SU-DHL-6 (cell line): ENCODE measurements around the gene TKT.
"Not testable (repeated sequence)": the region's sequence is repeated elsewhere in the genome, so short reads cannot be mapped to it uniquely, and the experiment has no call there.

Experiments
- H2AFZ ChIP-seq: fragments of 200-600 bp; sonication (generic); 2 replicates; pipeline ENCODE4 v1.6.1; 2014; ENCODE audit warnings: low read depth, mild to moderate bottlenecking, moderate library complexity, mixed read lengths, antibody characterized with exemption, low read length; ENCODE audit not compliant: severe bottlenecking
- H3F3A ChIP-seq: fragments of 200-600 bp; shearing (Covaris generic); 2 replicates; pipeline ENCODE4 v1.6.0; 2016; ENCODE audit warnings: antibody characterized with exemption, mild to moderate bottlenecking; ENCODE audit not compliant: insufficient read depth
- H3K27ac ChIP-seq: fragments of 200-600 bp; sonication (generic); 2 replicates; pipeline ENCODE4 v1.5.1; 2016; ENCODE audit warnings: low read depth, mild to moderate bottlenecking, low read length, moderate library complexity, mixed read lengths
- H3K27me3 ChIP-seq: fragments of 200-600 bp; sonication (generic), shearing (Covaris generic); 2 replicates; pipeline ENCODE4 v1.6.0; 2014; ENCODE audit warnings: mild to moderate bottlenecking, low read length
- H3K36me3 ChIP-seq: fragments of 200-600 bp; sonication (generic); 2 replicates; pipeline ENCODE4 v1.6.1; 2014; ENCODE audit warnings: mild to moderate bottlenecking, low read length, mixed read lengths
- H3K4me2 ChIP-seq: fragments of 300-600, 200-600 bp; shearing (Covaris generic), sonication (generic); 2 replicates; pipeline ENCODE4 v1.6.0; 2014; ENCODE audit warnings: low read length, low read depth, mild to moderate bottlenecking; ENCODE audit not compliant: poor library complexity, severe bottlenecking
- H3K4me3 ChIP-seq: fragments of 200-600 bp; sonication (generic); 2 replicates; pipeline ENCODE4 v1.5.1; 2014; ENCODE audit warnings: antibody characterized with exemption, low read length, mild to moderate bottlenecking, mixed read lengths; ENCODE audit not compliant: insufficient read depth, poor library complexity, severe bottlenecking
- H3K79me2 ChIP-seq: fragments of 200-600 bp; sonication (generic); 2 replicates; pipeline ENCODE4 v1.6.1; 2014; ENCODE audit warnings: mild to moderate bottlenecking, low read length, moderate library complexity; ENCODE audit not compliant: insufficient read depth
- H3K9ac ChIP-seq: fragments of 200-600 bp; sonication (generic); 2 replicates; pipeline ENCODE4 v1.7.0; 2014; ENCODE audit warnings: mild to moderate bottlenecking, low read length
- H3K9me2 ChIP-seq: fragments of 200-600 bp; sonication (generic); replicated peaks from 2 replicates; pipeline ENCODE4 v1.6.1; 2014; ENCODE audit warnings: low read length; ENCODE audit not compliant: insufficient read depth
- H3K9me3 ChIP-seq: fragments of 200-600 bp; sonication (generic); 2 replicates; pipeline ENCODE4 v1.6.1; 2014; ENCODE audit warnings: low read length, mixed read lengths; ENCODE audit not compliant: insufficient read depth
- H4K20me1 ChIP-seq: fragments of 200-600 bp; sonication (generic); 2 replicates; pipeline ENCODE4 v1.6.1; 2014; ENCODE audit warnings: low read depth, mild to moderate bottlenecking, antibody characterized with exemption, low read length, moderate library complexity, mixed read lengths
- EZH2phosphoT487 ChIP-seq: fragments of 200-600 bp; sonication (generic), shearing (Covaris generic); conservative IDR thresholded peaks from 2 replicates; pipeline ENCODE4 v1.6.1; 2018; ENCODE audit warnings: mild to moderate bottlenecking, antibody characterized with exemption, low read length, moderate library complexity, mixed read lengths
- TF ChIP-seq, protein P1 (sequence below): fragments of 200-600 bp; sonication (generic); IDR thresholded peaks from one replicate; pipeline ENCODE4 v1.5.1; 2017; ENCODE audit warnings: antibody characterized with exemption, mild to moderate bottlenecking, low read length, moderate library complexity; ENCODE audit not compliant: insufficient read depth, poor library complexity, severe bottlenecking

The TKT gene

DNA sequence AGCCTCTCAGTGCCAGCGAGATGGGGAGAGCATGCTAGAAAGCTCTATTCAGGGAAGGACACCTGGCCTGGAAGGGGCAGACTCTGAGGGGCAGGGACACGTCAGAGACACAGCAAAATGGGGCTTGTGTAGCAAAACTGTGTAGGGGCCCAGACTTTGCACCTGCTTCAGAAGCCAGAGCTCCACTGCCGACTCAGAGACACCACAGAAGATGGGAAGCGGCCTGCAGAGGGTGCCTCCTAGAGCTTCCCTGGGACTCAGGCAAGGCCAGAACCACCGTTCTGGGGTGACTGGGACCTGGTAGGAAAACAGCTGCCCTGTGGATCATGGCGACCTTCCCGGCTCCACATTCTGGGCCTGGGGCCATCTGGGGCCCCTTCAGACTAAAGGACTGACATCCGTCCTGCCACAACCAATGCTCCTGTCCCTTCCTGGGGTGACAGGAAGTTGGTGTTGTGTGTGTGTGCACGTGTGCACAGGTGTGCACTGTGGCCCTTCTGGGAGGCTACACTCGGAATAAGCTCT, 17.4 kb upstream of the TKT start:
- Histone ChIP-seq H3F3A (no peaks in the 10 kb centered on the region), H3K9me3 (no peaks in the 10 kb centered on the region), H2AFZ (no peak overlapping the region), H3K36me3 (no peaks in the 10 kb centered on the region), H3K4me2 (no peak overlapping the region), H3K4me3 (no peak overlapping the region), H3K27ac (no peak overlapping the region), H3K27me3 (no peaks in the 10 kb centered on the region), H3K79me2 (no peaks in the 10 kb centered on the region), H4K20me1 (no peaks in the 10 kb centered on the region), H3K9me2 (no peaks in the 10 kb centered on the region), H3K9ac (no peak overlapping the region)
- TF ChIP-seq EZH2phosphoT487: no peak

DNA sequence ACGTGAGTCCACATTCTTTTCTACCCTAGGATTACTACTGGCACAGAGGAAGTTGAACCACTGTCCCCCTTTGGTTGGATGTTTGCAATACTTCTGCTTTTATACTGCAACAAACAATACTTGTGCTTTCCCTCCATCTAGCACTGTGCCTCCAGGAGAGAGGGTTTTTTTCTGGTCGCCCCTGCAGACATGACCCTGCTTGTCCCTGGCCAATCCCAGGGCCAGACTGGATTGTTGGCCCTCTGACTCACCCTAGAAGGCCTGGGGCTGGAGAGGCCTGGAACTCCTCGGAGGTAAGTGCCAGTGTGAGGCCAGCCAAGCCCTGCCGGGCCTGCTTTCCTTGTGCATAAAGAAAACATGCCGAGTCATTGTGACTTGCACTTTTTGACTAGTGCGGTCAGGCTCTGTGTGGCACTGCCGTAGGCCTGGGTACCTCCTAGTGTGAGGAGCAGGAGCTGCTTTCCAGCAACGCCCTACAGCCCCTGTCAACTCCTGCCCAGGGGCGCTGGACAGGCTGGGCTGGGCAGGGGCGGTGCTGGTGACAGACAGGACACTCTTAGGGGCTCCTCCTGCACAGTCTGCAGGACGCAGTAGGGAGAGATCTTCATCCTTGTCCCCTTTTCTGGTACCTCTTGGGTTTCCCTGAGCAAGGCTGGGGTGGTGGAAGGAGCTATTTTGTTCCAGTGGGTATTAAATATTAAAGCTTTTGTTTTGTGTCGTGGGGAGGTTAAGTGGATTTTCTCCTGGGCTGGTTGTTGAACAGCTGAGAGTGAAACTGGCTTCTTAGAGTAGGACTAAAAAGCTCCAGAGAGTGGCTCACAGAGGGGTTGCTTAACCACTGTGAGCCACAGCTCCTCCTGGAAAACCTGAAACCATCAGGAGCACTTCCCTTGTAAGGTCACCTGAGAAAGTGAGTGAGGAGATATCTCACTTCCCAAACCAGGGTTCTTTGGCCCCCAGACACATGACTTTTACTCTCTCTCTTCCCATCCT, 14.4 kb upstream of the TKT start:
- TF ChIP-seq, protein P1, sequence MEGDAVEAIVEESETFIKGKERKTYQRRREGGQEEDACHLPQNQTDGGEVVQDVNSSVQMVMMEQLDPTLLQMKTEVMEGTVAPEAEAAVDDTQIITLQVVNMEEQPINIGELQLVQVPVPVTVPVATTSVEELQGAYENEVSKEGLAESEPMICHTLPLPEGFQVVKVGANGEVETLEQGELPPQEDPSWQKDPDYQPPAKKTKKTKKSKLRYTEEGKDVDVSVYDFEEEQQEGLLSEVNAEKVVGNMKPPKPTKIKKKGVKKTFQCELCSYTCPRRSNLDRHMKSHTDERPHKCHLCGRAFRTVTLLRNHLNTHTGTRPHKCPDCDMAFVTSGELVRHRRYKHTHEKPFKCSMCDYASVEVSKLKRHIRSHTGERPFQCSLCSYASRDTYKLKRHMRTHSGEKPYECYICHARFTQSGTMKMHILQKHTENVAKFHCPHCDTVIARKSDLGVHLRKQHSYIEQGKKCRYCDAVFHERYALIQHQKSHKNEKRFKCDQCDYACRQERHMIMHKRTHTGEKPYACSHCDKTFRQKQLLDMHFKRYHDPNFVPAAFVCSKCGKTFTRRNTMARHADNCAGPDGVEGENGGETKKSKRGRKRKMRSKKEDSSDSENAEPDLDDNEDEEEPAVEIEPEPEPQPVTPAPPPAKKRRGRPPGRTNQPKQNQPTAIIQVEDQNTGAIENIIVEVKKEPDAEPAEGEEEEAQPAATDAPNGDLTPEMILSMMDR: no peak
- TF ChIP-seq EZH2phosphoT487: no peak
- no peaks in the 10 kb centered on the region for H3K9me3 ChIP-seq
- H3F3A ChIP-seq: no peaks in the 10 kb centered on the region
- no peak overlapping the region for H3K4me3 ChIP-seq
- no peaks in the 10 kb centered on the region for H3K79me2 ChIP-seq
- peak overlapping the region; percentile 26 for H3K4me2 ChIP-seq
- peak overlapping the region; percentile 21; the same call in 1 of the 2 replicates for H3K9ac ChIP-seq
- H4K20me1 ChIP-seq: no peaks in the 10 kb centered on the region
- no peak overlapping the region for H3K27ac ChIP-seq
- no peaks in the 10 kb centered on the region for H3K9me2 ChIP-seq
- no peaks in the 10 kb centered on the region for H3K36me3 ChIP-seq
- H3K27me3 ChIP-seq: no peaks in the 10 kb centered on the region
- peak overlapping the region; percentile 79 for H2AFZ ChIP-seq

DNA sequence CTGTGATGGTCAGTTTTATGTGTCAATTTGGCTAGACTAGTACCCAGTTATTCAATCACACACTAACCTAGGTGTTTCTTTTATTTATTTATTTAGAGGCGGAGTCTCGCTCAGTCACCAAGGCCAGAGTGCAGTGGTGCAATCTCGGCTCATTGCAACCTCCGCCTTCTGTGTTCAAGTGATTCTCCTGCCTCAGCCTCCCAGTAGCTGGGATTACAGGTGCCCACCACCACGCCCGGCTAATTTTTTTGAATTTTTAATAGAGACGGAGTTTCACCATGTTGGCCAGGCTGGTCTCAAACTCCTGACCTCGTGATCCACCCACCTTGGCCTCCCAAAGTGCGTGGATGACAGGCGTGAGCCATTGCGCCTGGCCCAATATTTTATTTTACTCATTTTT, 13.4 kb upstream of the TKT start:
- H3K4me3 ChIP-seq, H3K9ac ChIP-seq, H3K79me2 ChIP-seq, H3K9me3 ChIP-seq, H4K20me1 ChIP-seq, H3K4me2 ChIP-seq, H3K27ac ChIP-seq, H3K36me3 ChIP-seq, H3K9me2 ChIP-seq, H3K27me3 ChIP-seq, H2AFZ ChIP-seq, H3F3A ChIP-seq: not testable (repeated sequence)

- no peaks in the 10 kb centered on the region for H4K20me1 ChIP-seq
- H3F3A ChIP-seq: no peaks in the 10 kb centered on the region
- no peak overlapping the region for H3K4me3 ChIP-seq
- no peaks in the 10 kb centered on the region for H3K27me3 ChIP-seq
- H3K79me2 ChIP-seq: no peaks in the 10 kb centered on the region
- TF ChIP-seq, protein P1: no peak
- no peak for TF ChIP-seq EZH2phosphoT487
- no peak overlapping the region for H2AFZ ChIP-seq
- H3K9me3 ChIP-seq: no peaks in the 10 kb centered on the region
- no peaks in the 10 kb centered on the region for H3K9me2 ChIP-seq
- H3K36me3 ChIP-seq: no peaks in the 10 kb centered on the region
- H3K4me2 ChIP-seq: no peak overlapping the region
- no peak overlapping the region for H3K27ac ChIP-seq
- H3K9ac ChIP-seq: no peak overlapping the region
These were observed 11.9 kb upstream of the TKT start for GRCh38 chr3:53267766-53268165.
